Stimulated activated naive CD8-positive, alpha-beta T cell treated with anti-CD3 and anti-CD28 coated beads, Interleukin-15, Interleukin-2, amounts not matched to agents 100 ng/mL and 50 ng/mL, for 24 hours (primary cell): ENCODE data around the gene SLC7A9.
"Not testable (repeated sequence)": the region's sequence is repeated elsewhere in the genome, so short reads cannot be mapped to it uniquely, and the experiment has no call there.

Experiments used
- H3K27ac Mint-ChIP-seq: one replicate; pipeline ENCODE4 v1.8.0; 2021; ENCODE audit warnings: mild to moderate bottlenecking, mixed read lengths
- H3K27me3 Mint-ChIP-seq: one replicate; pipeline ENCODE4 v1.8.0; 2021; ENCODE audit warnings: mixed read lengths
- H3K36me3 Mint-ChIP-seq: one replicate; pipeline ENCODE4 v1.8.0; 2021; ENCODE audit warnings: low read depth, mixed read lengths
- H3K4me1 Mint-ChIP-seq: one replicate; pipeline ENCODE4 v1.8.0; 2021; ENCODE audit warnings: low read depth, mixed read lengths
- H3K4me3 Mint-ChIP-seq: one replicate; pipeline ENCODE4 v1.8.0; 2021; ENCODE audit warnings: mild to moderate bottlenecking, mixed read lengths
- H3K9me3 Mint-ChIP-seq: one replicate; pipeline ENCODE4 v1.8.0; 2021; ENCODE audit warnings: mixed read lengths

The SLC7A9 gene

DNA sequence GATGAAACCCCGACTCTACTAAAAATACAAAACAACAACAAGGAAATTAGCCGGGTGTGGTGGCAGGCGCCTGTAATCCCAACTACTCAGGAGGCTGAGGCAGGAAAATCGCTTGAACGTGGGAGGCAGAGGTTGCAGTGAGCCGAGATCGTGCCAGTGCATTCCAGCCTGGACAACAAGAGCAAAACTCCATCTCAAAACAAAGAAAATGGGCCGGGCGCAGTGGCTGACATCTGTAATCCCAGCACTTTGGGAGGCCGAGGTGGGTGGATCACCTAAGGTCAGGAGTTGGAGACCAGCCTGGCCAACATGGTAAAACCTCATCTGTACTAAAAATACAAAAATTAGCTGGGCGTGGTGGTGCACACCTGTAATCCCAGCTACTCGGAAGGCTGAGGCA lies 37.5 kb downstream of the SLC7A9 start:
- not testable (repeated sequence) for H3K9me3 Mint-ChIP-seq

DNA sequence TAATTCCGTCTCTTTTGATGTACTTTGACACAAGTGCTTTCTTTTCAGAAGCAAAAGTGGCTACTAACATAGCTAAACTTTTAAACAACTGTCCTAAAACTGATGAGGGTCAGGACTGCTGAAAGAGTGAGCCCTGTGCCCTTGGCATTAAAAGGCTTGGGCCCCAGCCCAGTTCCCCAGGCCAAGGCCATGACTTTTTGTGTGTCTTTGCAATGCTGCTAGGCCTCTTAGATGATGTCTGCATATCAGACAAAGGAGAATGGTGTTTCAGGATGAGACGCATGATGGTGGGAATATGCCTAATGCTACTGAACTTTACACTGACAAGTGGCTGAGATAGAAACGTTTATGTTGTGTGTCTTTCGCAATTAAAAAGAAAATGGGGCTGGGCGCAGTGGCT lies 38.0 kb downstream of the SLC7A9 start:
- H3K27me3 Mint-ChIP-seq: no peaks in the 10 kb centered on the region
- no peaks in the 10 kb centered on the region for H3K9me3 Mint-ChIP-seq
- no peak overlapping the region for H3K4me3 Mint-ChIP-seq
- H3K4me1 Mint-ChIP-seq: no peaks in the 10 kb centered on the region
- H3K36me3 Mint-ChIP-seq: peaks cover 3% of the 10 kb centered on the region
- no peak overlapping the region for H3K27ac Mint-ChIP-seq

More for the DNA sequence above, 37.5 kb downstream of the SLC7A9 start:
- not testable (repeated sequence) for H3K27ac Mint-ChIP-seq, H3K4me3 Mint-ChIP-seq, H3K4me1 Mint-ChIP-seq, H3K27me3 Mint-ChIP-seq, H3K36me3 Mint-ChIP-seq

GRCh38 chr19:32830231-32831014 lies 39.1 kb downstream of the SLC7A9 start:
- Mint-ChIP-seq H3K27ac (no peak overlapping the region), H3K9me3 (no peaks in the 10 kb centered on the region), H3K36me3 (peaks cover 3% of the 10 kb centered on the region), H3K4me3 (no peak overlapping the region), H3K4me1 (no peaks in the 10 kb centered on the region), H3K27me3 (no peaks in the 10 kb centered on the region)

DNA sequence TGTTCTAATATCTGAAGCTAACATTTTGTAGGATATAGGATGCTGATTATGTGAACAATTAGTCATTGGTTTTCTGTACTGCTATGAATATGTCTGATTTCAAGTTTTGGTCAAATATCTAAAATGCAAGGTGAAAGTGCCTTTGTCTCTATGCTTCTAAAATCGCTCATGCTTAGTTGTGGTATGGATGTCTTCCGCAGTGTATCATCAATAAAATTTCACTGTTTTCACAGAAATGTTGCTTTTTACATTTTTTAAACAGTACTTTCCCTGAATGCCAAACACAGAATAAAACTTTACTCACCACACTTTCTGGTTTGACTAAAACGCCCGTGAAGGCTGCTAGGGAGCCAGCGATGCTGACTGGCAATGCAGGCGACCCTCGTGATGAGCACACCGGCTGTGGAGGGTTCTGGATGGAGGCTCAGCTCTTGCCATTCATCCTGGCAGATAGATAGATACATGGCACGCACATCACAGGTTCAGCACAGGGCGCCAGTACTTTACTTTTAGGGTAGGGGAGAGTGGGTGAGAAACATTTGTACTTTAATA lies 40.1 kb downstream of the SLC7A9 start:
- Mint-ChIP-seq H3K4me1 (no peaks in the 10 kb centered on the region), H3K9me3 (no peaks in the 10 kb centered on the region), H3K27ac (no peak overlapping the region), H3K27me3 (peaks cover 4% of the 10 kb centered on the region), H3K4me3 (no peak overlapping the region), H3K36me3 (peaks cover 3% of the 10 kb centered on the region)

DNA sequence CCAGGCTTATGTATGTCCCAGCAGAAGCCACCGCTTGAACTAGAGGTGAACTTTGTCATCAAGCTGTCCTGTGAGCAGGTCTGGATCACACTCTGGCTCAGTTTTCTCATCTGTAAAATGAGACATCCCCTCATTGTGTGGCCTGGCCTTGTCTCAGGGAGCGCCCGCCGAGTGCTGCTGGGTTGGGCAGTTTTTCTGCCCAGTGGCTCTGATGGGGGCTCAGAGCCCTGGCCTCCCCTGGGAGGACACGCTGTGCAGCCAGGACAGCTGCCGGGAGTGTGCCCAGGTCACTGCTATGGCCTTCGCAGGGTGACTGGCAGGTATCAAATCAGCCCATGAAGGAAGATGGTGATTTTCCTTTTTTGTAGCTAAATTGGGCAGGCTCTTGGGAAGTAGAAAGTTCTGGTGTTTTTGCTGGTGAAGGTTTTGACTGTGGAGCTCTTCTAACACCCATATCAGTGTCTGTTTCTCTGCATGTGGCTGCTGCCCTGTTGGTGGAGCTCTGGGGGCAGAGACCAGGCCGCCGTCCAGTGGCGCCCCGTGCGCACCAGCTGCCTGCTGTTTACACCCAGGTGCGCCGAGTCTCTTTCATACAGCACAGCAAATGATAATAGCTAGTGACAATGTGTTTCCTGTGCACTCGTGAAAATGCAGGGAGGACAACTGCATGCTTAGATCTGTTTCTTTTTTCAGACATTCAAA lies 40.8 kb downstream of the SLC7A9 start:
- no peak overlapping the region for H3K27ac Mint-ChIP-seq
- peak overlapping the region; percentile 24 for H3K4me3 Mint-ChIP-seq
- H3K4me1 Mint-ChIP-seq: no peaks in the 10 kb centered on the region
- H3K27me3 Mint-ChIP-seq: peaks cover 4% of the 10 kb centered on the region
- H3K36me3 Mint-ChIP-seq: peaks cover 3% of the 10 kb centered on the region
- H3K9me3 Mint-ChIP-seq: no peaks in the 10 kb centered on the region

GRCh38 chr19:32828139-32828538 lies 41.4 kb downstream of the SLC7A9 start:
- Mint-ChIP-seq H3K36me3 (peaks cover 3% of the 10 kb centered on the region), H3K4me1 (no peaks in the 10 kb centered on the region), H3K4me3 (no peak overlapping the region), H3K9me3 (no peaks in the 10 kb centered on the region), H3K27me3 (peaks cover 4% of the 10 kb centered on the region), H3K27ac (no peak overlapping the region)

DNA sequence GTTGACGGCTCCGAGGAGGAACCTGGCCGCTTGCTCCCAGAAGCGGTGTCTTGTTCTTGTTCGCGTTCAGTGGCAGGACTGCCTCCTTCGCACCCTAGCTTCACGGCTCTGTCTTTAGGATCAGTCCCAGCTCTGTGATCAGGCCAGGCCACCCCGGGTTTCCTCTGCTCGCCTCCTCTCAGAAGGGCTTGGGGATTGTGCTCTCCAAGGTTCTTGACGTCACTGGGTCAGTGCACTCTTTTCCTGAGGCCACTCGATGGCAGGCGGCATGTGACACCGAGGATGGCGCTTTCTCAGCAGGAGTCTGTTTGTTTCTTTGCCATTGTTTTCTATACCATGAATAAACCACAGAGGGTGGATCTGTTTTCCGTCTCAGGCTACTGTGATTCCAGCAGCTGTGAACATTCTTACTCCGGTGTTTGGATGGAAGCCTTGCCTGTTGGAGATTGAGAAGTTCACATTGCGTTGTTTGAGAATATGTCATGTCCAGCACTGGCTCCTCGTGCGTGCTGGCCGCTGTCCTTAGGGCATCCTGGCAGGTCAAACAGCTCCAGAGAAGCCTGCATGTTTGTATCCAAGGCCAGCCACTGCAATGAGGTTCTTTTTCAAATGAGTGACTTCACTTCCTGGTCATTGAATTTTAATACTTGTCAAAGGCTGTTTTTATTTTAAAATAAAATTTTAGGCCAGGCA lies 44.5 kb downstream of the SLC7A9 start:
- H3K27ac Mint-ChIP-seq: no peak overlapping the region
- peaks cover 6% of the 10 kb centered on the region for H3K4me1 Mint-ChIP-seq
- H3K36me3 Mint-ChIP-seq: no peaks in the 10 kb centered on the region
- peaks cover 4% of the 10 kb centered on the region for H3K27me3 Mint-ChIP-seq
- H3K4me3 Mint-ChIP-seq: no peak overlapping the region
- no peaks in the 10 kb centered on the region for H3K9me3 Mint-ChIP-seq

DNA sequence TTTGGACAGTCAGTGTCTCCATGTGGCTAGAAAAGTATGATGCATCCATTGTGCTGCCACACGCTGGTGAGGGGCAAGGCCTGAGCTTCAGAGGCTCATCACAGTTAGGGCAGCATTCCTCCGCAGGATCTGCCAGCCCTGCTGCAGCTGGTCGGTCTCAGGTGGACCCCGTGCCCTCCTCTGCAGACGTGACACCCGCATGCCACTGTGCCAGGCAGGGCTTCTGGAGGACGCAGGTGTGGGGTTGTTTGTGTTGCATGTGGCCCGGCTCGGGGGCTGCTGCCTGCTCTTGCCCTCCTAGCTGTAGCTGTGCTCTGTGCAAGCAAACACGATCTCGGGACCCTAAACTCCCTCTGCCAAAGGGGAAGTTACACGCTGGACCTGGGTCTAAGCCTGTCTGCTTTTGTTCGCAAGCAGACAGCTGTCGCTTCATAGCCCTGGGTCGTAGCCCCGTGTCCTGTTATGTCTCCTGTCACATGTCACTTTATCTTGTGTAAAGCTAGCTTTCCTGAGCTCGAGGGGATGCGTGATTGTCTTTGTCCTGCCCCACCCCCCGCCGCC lies 45.3 kb downstream of the SLC7A9 start:
- peaks cover 8% of the 10 kb centered on the region for H3K27me3 Mint-ChIP-seq
- no peak overlapping the region for H3K27ac Mint-ChIP-seq
- no peaks in the 10 kb centered on the region for H3K36me3 Mint-ChIP-seq
- no peaks in the 10 kb centered on the region for H3K9me3 Mint-ChIP-seq
- H3K4me1 Mint-ChIP-seq: peaks cover 14% of the 10 kb centered on the region
- H3K4me3 Mint-ChIP-seq: no peak overlapping the region

DNA sequence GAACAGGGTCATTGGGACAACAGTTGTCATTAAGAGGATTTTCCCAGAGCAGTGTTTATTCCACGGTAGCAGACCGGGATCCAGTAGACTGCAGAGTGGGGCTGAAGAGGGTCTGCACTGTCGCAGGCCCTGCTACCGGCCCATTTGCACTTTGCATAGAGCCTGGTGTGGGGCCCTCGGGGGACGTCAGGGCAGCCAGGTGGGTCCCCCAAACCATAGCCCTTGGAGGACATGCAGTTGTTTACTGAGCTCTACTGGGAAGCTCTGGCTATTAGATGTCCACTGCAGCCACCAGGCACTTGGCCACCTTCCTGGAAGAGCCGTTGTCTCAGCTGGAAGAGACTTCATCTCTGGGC lies 45.8 kb downstream of the SLC7A9 start:
- no peak overlapping the region for H3K27ac Mint-ChIP-seq
- peaks cover 14% of the 10 kb centered on the region for H3K4me1 Mint-ChIP-seq
- no peaks in the 10 kb centered on the region for H3K36me3 Mint-ChIP-seq
- no peaks in the 10 kb centered on the region for H3K9me3 Mint-ChIP-seq
- peaks cover 8% of the 10 kb centered on the region for H3K27me3 Mint-ChIP-seq
- no peak overlapping the region for H3K4me3 Mint-ChIP-seq

DNA sequence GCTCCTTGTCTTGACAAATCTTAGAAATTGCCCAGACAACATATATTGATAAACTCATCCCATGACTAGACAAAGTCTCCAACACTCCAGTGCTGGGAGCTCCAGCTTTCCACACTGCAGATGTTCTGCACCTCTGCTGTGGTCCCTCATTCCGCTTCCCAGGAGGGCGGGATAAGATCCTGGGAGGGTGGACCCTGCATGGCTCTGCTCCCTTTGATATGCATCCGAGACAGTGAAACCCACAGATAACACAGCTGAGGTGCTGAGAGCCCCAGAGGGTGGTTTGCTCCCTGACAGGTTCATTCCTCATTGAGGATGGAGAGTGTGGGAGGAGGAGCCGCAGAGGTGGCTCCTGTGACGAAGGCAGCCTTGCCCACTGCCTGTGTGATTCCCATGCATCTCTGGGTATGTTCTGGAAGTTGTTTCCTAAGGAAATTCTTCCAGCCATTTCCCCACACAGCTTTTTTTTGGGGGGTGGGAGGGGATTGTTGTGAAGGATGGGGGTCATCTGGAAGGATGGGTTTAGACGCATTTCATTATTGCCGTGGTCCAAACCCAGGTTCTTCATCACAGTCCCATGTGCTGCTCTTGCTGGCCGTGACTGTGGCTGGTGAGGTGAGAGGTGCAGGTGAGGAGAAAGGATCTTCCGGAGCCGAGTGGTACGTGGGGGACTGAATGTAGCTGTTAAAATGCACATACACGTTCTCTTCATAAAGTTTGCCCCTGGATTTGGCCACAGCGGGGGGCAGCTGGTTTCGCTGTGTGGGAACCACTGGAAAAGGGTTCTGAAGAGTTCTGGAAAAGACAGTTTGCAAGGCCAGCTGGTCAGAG lies 46.4 kb downstream of the SLC7A9 start:
- no peaks in the 10 kb centered on the region for H3K36me3 Mint-ChIP-seq
- H3K4me1 Mint-ChIP-seq: peaks cover 14% of the 10 kb centered on the region
- H3K27me3 Mint-ChIP-seq: peaks cover 8% of the 10 kb centered on the region
- H3K4me3 Mint-ChIP-seq: no peak overlapping the region
- no peak overlapping the region for H3K27ac Mint-ChIP-seq
- H3K9me3 Mint-ChIP-seq: no peaks in the 10 kb centered on the region

- Mint-ChIP-seq H3K36me3 (no peaks in the 10 kb centered on the region), H3K4me1 (peaks cover 14% of the 10 kb centered on the region), H3K27me3 (peaks cover 4% of the 10 kb centered on the region), H3K9me3 (no peaks in the 10 kb centered on the region), H3K27ac (peak overlapping the region; percentile 28), H3K4me3 (no peak overlapping the region)
Measured at GRCh38 chr19:32819419-32820400, 49.9 kb downstream of the SLC7A9 start.

GRCh38 chr19:32818536-32818935 lies 51.0 kb downstream of the SLC7A9 start:
- Mint-ChIP-seq H3K4me3 (no peak overlapping the region), H3K4me1 (peaks cover 17% of the 10 kb centered on the region), H3K27ac (no peak overlapping the region), H3K27me3 (peaks cover 4% of the 10 kb centered on the region), H3K9me3 (no peaks in the 10 kb centered on the region), H3K36me3 (no peaks in the 10 kb centered on the region)
